ENCODE measurements around the gene PRRC2C. TPM values are rescaled to one million over a fixed set of nuclear protein-coding genes. Genes with fewer than 3 reads are reported as not detected.

The PRRC2C gene
- polyA plus RNA-seq, 1 donor from 2014 or later, result 42.4 TPM

- no peaks in the 10 kb centered on the region for H4K20me1 ChIP-seq (ENCODE audit: insufficient read depth)
- H3K4me2 ChIP-seq (ENCODE audit: low read length), result no peak overlapping the region
- no peaks in the 10 kb centered on the region for H3K9me3 ChIP-seq (ENCODE audit: low read length)
- TF ChIP-seq CTCF (IDR thresholded peaks at IDR 0.05; ENCODE audit: poor library complexity, severe bottlenecking) (no peak), REST (IDR thresholded peaks at IDR 0.05; ENCODE audit: borderline replicate concordance) (no peak), EZH2 (IDR thresholded peaks at IDR 0.05; ENCODE audit: borderline replicate concordance, insufficient read depth, low read length, poor library complexity, severe bottlenecking) (no peak), POLR2AphosphoS5 (IDR thresholded peaks at IDR 0.05) (no peak), TAF1 (IDR thresholded peaks at IDR 0.05; ENCODE audit: low read depth) (no peak), RAD21 (conservative IDR thresholded peaks at IDR 0.05) (no peak)
- no peak overlapping the region for H3K9ac ChIP-seq (ENCODE audit: low read length)
- H3K27ac ChIP-seq (ENCODE audit: low read length), result no peak overlapping the region
- no peak overlapping the region for H2AFZ ChIP-seq (ENCODE audit: low read depth, low read length)
- H3K79me2 ChIP-seq (replicated peaks; ENCODE audit: insufficient read depth, low read length), result no peaks in the 10 kb centered on the region
- no peak overlapping the region for H3K4me3 ChIP-seq (ENCODE audit: low read length)
- no peaks in the 10 kb centered on the region for H3K9me2 ChIP-seq (ENCODE audit: insufficient read depth, low read length)
- no peaks in the 10 kb centered on the region for H3K27me3 ChIP-seq (ENCODE audit: insufficient read depth, low read depth, low read length)
- H3F3A ChIP-seq (ENCODE audit: insufficient read depth, low read length, poor library complexity, severe bottlenecking), result no peaks in the 10 kb centered on the region
- H3K36me3 ChIP-seq (ENCODE audit: insufficient read depth, low read length), result no peaks in the 10 kb centered on the region
Measured at GRCh38 chr1:171623651-171624331, 138.5 kb downstream of the PRRC2C start.

- TF ChIP-seq EZH2 (IDR thresholded peaks at IDR 0.05; ENCODE audit: borderline replicate concordance, insufficient read depth, low read length, poor library complexity, severe bottlenecking), result no peak
- no peak for TF ChIP-seq POLR2AphosphoS5 (IDR thresholded peaks at IDR 0.05)
- TF ChIP-seq CTCF (IDR thresholded peaks at IDR 0.05; ENCODE audit: poor library complexity, severe bottlenecking), result no peak
- no peak for TF ChIP-seq EP300 (conservative IDR thresholded peaks at IDR 0.05; ENCODE audit: poor library complexity, severe bottlenecking)
- Histone ChIP-seq H3K9me2 (ENCODE audit: insufficient read depth, low read length) (no peaks in the 10 kb centered on the region), H3K79me2 (replicated peaks; ENCODE audit: insufficient read depth, low read length) (no peaks in the 10 kb centered on the region), H3K4me3 (ENCODE audit: low read length) (no peak overlapping the region), H3K9ac (ENCODE audit: low read length) (no peak overlapping the region), H3F3A (ENCODE audit: insufficient read depth, low read length, poor library complexity, severe bottlenecking) (no peaks in the 10 kb centered on the region), H3K9me3 (ENCODE audit: low read length) (no peaks in the 10 kb centered on the region), H3K27ac (ENCODE audit: low read length) (no peak overlapping the region), H2AFZ (ENCODE audit: low read depth, low read length) (no peak overlapping the region), H3K27me3 (ENCODE audit: insufficient read depth, low read depth, low read length) (no peaks in the 10 kb centered on the region), H3K36me3 (ENCODE audit: insufficient read depth, low read length) (no peaks in the 10 kb centered on the region), H3K4me2 (ENCODE audit: low read length) (no peak overlapping the region), H4K20me1 (ENCODE audit: insufficient read depth) (no peaks in the 10 kb centered on the region)
Measured at GRCh38 chr1:171625225-171625624, 139.9 kb downstream of the PRRC2C start.
